Stimulated activated CD4-positive, alpha-beta T cell treated with anti-CD3 and anti-CD28 coated beads, Interleukin-2, amount 100 ng/mL, for 4 hours (primary cell): Measurements from ENCODE around the gene PPIL3.

Experiments used
- DNase-seq: peaks from one replicate; pipeline ENCODE4 v3.0.0-alpha.2; 2020; ENCODE audit warnings: low read depth

PPIL3 gene

DNA sequence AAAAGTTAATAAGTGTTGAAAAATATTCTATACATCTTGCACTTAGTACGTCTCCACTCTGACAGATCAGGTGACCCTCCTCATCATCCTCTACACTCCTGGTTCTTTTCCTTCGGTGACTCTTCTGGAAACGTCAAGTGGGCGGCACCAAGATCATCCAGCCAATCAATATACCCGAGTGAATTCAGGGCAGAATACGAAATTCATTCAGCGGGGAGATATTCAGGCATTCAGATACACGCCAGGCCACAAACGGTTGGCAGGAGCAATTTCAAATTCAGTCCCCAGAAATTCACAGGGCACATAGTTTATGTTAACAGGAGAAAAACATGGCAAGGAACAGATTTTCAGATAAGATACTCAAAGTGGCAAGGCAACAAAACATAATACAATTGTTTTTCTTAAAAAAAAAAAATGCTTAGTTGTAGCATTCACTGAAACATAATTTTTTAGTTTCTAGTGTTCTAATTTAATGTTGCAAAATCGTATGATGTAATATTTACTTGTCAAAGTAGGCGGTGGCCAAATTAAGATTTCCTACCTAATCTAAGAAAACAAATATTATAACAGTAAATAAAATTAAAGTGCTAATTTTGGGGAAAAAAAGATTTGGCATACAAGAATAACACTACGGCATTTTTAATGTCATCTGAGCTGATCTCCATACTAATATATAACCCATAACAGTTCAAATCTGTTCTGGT, 28.6 kb downstream of the PPIL3 start:
- no peak for DNase-seq

DNA sequence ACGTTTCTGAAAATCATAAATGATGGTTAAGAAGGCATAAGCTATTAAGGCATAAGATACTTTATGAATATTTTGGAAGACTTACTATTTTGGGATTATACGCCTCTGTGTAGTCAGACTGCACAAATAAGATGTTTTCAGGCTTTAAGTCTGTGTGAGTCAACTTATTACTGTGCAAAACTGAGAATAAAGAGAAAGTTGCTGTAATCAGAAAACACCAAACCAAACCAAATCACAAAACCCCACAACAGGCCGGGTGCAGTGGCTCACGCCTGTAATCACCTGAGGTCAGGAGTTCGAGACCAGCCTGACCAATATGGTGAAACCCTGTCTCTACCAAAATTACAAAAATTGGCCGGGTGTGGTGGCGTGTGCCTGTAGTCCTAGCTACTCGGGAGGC, 32.1 kb downstream of the PPIL3 start:
- DNase-seq: no peak

GRCh38 chr2:200852605-200853004, 36.3 kb downstream of the PPIL3 start:
- no peak for DNase-seq

- DNase-seq: no peak
Observed at GRCh38 chr2:200851398-200852248, 37.3 kb downstream of the PPIL3 start.

DNA sequence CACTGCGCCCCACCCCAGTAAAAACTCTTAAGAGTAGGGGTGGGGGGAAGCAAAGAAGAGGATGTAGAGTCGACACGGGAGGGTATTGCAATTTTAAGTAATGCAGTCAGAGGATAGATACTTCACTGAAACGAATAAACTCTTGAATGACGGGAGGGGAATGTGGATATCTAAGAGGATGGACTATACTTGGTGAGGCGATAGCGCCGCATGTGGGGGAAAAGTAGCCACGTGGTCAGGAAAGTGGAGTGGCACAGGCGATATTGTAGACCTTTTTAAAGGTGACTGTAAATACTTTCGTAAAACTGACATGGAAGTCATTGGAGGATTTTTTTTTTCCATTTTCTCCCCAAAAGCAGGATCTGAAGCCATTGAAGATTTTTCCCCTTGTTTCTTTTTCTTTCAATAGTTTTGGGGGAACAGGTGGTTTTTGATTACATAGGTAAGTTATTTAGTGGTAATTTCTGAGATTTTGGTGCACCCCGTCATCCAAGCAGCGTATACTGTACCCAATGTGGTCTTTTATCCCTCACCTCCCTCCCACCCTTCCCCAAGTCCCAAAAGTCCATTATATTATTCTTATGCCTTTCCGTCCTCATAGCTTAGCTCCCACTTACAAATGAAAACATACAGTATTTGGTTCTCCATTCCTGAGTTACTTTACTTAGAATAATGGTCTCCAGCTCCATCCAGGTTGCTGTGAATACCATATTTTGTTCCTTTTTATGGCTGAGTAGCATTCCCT, 38.2 kb downstream of the PPIL3 start:
- DNase-seq: no peak

DNA sequence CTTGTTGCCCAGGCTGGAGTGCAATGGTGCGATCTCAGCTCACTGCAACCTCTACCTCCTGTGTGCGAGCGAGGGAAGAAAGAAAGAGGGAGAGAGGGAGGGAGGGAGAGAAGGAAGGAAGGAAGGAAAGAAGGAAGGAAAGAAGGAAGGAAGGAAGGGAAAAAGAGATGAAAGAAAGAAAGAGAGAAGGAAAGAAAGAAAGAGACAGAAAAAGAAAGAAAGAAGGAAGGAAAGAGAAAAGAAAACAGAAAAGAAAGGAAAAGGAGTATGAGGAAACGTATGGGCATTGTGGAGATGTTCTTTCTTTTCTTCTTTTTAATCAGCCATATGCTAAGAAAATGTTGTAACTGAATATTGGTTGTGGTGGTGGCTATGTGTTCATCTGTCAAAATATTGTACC, 40.9 kb downstream of the PPIL3 start:
- DNase-seq: no peak

GRCh38 chr2:200847269-200847668, 41.6 kb downstream of the PPIL3 start:
- DNase-seq: no peak

DNA sequence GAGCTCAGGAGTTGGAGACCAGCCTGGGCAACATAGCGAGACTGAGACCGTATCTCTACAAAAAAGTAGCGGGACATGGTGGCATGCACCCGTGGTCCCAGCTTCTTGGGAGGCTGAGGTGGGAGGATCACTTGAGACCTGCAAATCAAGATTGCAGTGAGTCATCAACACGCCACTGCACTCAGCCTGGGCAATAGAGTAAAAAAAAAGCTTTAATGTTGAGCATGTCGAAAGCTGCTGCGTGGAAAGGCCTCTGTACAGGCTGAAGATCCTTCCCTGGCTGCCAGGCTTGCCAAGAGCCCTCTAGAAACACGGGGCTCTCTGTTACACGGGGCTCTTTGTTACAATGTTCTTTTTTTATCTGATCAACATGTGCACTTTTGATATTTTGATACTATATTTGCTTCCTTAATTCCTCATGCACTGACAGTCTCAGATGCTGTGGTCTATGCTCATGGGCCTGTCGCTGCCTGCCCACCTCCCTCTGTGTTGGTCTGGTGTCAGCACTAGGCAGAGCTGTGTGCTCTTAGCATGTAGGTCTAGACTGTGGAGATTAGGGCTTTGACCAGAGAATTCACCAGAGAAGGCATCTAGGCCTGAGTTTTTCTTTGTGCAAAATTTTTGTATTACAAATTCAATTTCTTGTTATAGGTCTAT, 43.1 kb downstream of the PPIL3 start:
- no peak for DNase-seq

GRCh38 chr2:200845194-200845593, 43.7 kb downstream of the PPIL3 start:
- no peak for DNase-seq

DNA sequence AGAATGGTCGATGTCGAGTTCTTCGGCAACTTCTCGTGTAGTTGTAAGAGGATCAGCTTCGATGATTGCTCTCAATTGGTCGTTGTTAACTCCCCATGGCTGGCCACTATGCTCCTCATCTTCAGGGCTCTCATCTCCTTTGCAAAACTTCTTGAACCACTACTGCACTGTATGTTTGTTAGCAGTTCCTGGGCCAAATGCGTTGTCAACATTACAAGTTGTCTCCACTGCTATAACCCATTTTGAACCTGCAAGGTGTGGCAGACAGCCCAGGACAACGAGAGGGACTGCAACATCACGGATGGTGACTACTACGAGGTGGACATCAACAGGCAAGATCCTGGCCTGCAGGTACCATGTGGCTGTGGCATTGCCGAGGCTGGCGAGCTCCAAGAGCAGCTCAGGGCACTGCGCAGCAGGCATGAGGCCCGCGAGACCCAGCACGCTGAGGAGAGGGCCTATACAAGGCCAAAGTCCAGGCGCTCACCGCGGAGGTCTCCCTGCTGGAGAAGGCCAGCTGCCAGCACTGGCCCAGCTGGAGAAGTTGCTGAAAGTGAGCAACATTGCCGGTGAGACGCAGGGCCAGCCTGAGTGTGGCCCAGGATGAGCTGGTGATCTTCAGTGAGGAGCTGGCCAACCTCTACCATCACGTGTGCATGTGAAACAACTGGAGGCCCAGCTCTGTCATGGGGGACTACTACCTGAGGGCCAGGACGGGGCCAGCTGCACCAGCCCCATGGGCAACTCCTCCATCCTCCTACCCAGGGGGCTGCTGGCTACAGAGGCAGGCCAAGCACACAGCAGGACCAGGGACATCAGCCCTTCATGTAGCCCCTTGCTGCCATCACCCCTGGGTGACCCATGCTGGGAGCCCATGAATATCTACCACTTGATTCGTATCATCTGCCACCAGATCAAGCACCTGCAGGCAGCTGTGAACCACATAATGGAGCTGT, 44.6 kb downstream of the PPIL3 start:
- DNase-seq: no peak

- no peak for DNase-seq
Observed at GRCh38 chr2:200839513-200839912, 49.4 kb downstream of the PPIL3 start.

DNA sequence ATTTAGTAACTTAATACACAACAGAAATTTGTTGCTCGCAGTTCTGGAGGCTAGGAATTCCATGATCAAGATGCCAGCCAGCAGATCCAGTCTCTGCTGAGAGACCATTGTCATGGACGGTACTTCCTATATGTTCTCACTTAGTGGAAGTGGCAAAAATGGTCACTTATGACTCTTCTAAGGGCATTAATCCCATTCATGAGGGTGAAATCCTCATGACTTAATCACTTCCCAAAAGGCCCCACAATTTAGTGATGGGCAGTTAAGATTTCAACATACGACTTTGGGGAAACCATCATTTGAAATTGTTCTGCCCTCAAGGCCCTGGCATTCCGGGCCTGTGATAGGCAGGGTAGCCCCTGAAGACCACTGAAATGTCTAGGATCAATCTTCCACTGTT, 54.2 kb downstream of the PPIL3 start:
- no peak for DNase-seq

DNA sequence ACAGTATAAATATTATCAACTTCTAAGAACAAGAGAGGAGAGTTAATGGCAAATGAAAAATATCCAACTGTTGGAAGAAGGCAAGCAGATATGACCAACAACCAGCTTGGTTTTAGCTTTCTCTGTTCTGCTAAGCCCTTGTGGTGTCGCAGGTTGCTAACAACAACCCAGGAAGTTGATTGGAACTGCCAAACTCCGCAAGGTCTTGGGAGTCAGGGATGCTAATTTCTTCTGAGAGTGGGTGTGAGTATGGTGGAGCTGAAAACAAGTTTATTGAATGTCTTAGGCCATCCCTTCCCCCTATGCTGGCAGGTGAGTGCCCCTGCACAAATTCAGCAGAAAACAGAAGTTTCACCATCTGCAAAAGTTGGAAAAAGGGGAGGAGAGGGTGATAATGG, 59.6 kb downstream of the PPIL3 start:
- no peak for DNase-seq

GRCh38 chr2:200828572-200829257, 60.2 kb downstream of the PPIL3 start:
- no peak for DNase-seq

DNA sequence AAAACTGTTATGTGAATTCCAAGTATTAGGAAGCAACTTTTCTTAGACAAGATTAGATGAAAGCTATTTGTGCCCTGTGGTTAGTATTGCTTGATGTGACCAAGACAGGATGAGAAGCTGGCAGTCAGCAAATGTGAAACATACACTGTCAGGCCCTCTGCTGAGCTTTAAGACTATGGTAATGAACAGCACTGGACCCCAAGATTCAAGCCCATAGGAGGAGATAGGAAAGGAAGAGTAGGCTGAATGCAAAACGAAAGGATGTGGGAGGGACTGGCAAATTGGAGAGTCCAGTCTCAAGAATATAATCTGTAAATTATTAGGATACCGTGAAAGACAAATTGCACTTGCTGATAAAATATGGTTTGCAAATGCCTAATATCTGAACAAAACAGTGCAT, 60.8 kb downstream of the PPIL3 start:
- DNase-seq: no peak

- DNase-seq: no peak
Observed at GRCh38 chr2:200821686-200822245, 67.1 kb downstream of the PPIL3 start.
